SK-N-MC (cell line): ENCODE results near the gene ERMP1.

Source experiments
- EZH2 ChIP-seq: fragments of 200-600 bp; sonication (generic); IDR thresholded peaks from one replicate; pipeline ENCODE4 v1.6.1; 2017; ENCODE audit warnings: antibody characterized with exemption
- FOXP2 ChIP-seq: optimal IDR thresholded peaks from 2 replicates; pipeline ENCODE3; 2011; ENCODE audit warnings: mild to moderate bottlenecking, moderate library complexity; ENCODE audit not compliant: insufficient read depth; ENCODE audit errors: extremely low read length, control extremely low read depth
- POLR2AphosphoS5 ChIP-seq: IDR thresholded peaks from 2 replicates; pipeline ENCODE4 v1.6.1; 2012; ENCODE audit warnings: mild to moderate bottlenecking, low read depth, low read length, borderline replicate concordance

DNA sequence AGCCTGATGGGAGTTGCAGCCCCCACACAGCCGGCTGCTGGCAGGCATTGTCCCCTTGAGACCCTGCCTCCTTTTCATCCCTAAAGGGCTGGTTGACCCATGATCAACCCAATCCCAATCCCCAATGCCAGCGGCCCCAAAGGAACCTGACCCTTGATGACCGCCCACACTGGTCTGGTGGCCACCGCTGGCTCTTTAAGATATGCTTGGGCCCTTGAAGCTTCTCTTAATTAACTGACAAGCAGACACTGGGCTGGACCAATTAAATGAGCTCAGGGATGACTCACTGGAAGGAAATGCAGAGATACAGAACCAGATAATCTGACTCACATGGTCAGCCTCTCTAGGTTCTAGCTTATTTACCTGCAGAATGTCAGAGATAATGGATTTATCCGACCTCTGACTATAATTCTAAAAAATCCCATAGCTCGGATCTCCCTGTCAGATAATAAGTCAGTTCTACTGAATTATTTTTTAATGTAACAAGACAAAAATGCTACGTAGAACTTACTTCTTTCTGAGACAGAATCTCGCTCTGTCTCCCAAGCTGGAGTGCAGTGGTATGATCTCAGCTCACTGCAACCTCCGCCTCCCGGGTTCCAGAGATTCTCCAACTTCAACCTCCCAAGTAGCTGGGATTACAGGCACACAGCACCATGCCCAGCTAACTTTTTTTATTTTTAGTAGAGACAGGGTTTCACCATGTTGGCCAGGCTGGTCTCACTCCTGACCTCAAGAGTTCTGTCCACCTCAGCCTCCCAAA lies 46.7 kb upstream of the ERMP1 start:
- TF ChIP-seq EZH2 (no peak), POLR2AphosphoS5 (no peak), FOXP2 (no peak)
